RCC 7860 (cell line): ENCODE measurements around the gene CENPU.
"Not testable (repeated sequence)": the region's sequence is repeated elsewhere in the genome, so short reads cannot be mapped to it uniquely, and the experiment has no call there.

Experiments used
- DNase-seq: peaks from one replicate; pipeline ENCODE4 v3.0.0-alpha.2; 2015; ENCODE audit warnings: low spot score
- FAIRE-seq: peaks from 2 replicates; lab custom pipeline; 2012; peaks lifted over from hg19 to GRCh38; lab: Jason Lieb, UNC

CENPU gene

GRCh38 chr4:184733654-184734524, at the start of gene CENPU:
TSS of gene CENPU (minus strand) at chr4:184734096. CDS start at chr4:184734062, 34 bp downstream.
- peak; percentile 31 for FAIRE-seq
- DNase-seq, result peak; percentile 93

DNA sequence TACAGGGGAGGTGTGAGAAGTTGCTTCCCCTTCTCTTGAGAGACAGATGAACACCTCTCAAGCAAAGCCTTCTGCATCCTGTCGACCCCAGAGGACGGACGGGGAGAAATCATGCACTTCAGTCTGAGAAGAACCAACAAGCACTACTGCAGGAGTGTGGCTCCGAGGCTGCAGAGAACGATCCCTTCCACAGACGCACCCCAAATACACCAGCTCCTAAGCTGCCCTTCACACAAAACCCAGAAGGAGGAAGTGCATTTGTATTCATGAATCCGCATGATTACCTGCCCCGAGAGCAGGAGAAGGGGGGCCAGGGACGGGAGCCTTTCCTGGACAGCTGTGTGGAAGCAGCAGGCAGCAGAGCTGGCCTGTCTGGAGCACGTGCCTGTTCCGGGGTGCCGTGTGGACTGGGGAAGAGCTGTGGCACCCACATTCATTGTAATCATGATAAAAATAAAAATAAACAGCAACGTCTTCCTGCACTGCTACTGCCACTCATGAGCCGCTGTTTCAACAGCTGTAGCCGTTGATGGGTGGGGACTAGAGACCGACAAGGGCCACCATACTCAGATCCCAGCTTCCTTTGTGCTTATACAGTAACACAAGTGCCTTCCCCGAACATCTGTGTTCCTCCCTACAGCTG, 49.0 kb upstream of the CENPU start:
- FAIRE-seq (no peak), DNase-seq (no peak)

GRCh38 chr4:184779160-184779559, 45.3 kb upstream of the CENPU start:
- DNase-seq, FAIRE-seq: not testable (repeated sequence)

DNA sequence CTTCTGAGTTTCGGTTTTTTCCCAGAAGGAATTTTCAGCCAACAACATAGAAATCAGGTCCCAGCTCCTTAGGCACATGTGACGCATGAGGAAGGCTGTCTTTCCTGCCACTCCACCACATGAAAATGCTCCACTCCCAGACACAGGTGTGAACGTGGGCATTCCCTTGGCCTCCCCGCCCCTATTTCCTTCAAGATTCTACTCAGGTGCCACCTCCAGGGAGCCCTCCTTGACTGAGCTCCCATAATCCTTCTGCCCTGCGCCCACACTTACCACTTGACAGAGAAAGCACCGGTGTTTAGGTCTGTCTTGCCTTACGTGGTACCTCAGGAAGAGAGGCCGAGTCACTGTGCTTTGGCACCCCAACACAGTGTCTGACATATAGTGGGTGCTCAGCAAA, 44.4 kb upstream of the CENPU start:
- DNase-seq, result no peak
- no peak for FAIRE-seq

GRCh38 chr4:184776821-184777220, 42.9 kb upstream of the CENPU start:
- no peak for FAIRE-seq
- no peak for DNase-seq

DNA sequence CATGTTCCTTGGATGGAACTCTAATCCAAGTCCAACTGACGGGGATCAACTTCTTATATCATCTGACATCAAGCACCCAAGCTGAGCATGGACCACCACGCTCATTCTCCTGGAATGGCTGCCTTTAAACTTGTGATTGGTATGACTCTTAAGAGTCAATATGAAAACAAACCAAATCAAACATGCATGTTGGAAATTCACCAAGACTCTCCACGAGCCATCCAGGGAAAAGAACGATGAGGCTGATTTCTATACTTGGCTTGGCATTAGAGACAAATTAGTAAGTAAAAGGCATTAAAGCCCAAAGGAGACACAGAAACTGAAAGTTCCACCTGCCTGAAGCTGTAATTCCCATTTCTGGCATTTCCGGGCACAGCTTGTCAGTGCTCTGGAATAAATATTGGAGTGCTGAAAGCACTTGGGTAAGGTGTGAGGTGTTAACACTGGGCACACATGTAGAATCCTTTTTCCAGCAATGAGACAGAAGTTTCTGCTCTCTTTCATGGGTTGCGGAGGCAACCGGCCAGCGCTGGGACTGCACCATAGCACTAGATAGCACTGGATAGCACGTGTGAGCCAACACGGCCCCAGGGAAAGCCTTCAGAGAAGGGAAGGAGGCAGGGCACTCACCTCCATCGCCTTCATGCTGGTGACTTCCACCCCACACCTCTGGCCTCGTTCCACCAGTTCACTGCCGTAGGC, 42.1 kb upstream of the CENPU start:
- DNase-seq (no peak), FAIRE-seq (no peak)

- FAIRE-seq (no peak), DNase-seq (no peak)
Observed at GRCh38 chr4:184774152-184774551, 40.3 kb upstream of the CENPU start.

DNA sequence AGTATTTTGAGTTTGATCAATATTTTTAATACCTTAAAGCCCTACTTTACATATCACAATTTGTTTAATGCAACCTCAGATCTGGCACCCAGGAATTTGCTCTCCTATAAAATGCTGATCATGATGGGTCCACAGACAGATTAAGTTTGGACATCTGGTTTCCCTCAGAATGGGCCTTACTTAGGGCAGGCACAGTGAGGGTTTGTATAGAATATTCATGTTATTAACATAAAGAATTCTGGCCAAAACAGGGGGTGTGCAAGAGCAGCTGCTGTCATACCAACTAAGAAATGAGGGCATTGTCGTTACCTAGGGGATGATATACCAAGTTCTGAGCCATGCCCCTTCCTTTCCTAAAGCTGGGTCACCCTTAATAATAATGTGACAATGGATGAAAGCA, 37.5 kb upstream of the CENPU start:
- FAIRE-seq (no peak), DNase-seq (no peak)

GRCh38 chr4:184769141-184769765, 35.4 kb upstream of the CENPU start:
- FAIRE-seq, result no peak
- no peak for DNase-seq

GRCh38 chr4:184768296-184768695, 34.4 kb upstream of the CENPU start:
- DNase-seq, result no peak
- FAIRE-seq, result no peak

GRCh38 chr4:184766446-184766845, 32.5 kb upstream of the CENPU start:
- DNase-seq (no peak), FAIRE-seq (no peak)

DNA sequence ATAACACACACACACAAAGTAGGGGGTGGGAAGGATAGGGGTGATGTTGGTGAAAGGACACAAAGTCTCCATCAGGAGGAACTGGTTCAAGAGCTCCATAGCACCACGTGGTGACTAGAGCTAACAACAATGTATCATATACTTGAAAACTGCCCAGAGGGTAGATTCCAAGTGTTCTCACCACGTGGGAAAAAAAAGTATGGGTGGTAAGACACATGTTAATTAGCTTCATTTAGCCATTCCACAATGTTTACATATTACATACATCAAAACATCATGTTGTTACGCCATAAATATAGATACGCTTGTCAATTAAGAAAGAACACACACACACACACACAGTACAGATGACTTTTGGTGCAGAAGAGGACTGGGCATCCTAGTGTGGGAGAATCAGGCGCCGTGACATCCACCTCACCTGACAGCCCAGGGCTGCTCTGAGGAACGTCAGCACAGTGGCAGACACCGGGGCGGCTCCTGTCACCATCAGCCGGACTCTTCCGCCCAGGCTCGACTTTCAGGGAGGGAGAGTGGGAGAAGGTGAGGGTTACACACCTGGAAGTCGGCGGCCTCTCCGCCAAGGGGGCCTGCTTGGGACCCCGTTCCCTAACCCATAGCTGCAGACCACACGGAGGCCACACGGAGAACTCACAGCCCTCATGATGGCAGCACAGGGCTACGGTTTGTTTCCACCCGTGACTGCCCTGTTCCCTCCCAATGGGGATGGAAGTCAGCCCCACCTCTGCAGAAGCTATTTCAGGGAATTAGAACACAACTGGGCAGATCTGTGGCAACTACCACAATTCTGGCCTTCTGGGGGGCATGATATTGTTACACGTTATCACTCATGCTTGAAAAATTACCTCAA, 31.8 kb upstream of the CENPU start:
- DNase-seq (no peak), FAIRE-seq (no peak)

DNA sequence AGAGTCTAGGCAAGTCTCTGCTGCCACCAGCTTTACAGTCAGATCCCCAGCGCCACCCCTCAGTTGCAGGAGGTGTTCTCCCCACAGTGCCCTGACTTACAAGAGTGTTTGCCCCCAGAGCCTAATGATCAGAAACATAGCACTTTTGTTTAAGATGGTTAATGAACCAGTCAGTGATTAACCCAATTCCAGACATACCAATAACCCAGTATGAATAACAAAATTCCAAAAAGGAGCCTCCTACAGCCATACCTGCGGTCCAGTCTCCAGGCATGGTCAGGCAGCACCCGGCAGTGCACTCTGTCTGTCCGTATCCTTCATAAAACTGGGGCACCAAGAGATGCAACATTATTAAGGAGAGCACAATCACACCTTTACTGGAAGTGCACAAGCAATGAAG, 30.7 kb upstream of the CENPU start:
- no peak for FAIRE-seq
- DNase-seq, result no peak

DNA sequence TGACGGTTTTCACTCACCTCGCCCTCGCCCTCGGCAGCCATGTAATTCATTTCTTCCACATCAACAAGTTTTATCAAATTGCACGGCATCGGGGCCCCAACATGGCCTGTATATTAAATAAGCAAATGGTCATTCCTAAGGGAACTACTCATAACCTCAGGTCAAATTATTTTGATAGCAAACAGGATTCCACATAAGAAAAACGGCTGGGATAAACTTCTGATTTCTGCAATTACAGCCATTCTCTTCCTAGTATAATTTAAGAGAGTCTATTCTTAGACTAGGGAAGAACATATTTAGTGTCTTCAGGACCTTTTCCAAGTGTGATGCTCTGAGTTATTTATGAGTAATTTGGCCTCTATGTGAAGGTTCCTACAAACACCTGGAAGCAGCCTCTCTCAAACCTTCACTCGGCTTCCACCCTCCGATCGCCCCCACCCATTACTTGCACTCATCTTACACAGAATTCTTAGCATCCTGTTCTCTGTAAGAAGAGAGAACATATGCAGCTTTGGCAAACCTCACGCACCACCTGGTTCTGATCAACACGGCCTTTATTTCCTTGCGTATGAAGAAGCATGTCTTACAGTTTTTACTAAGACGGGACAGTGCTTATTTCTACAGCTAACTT, 29.4 kb upstream of the CENPU start:
- no peak for FAIRE-seq
- DNase-seq, result no peak

- no peak for FAIRE-seq
Observed at GRCh38 chr4:184762100-184762499, 28.2 kb upstream of the CENPU start.

GRCh38 chr4:184760681-184761080, 26.8 kb upstream of the CENPU start:
- FAIRE-seq, result no peak
- DNase-seq, result no peak

More at GRCh38 chr4:184762100-184762499, 28.2 kb upstream of the CENPU start:
- no peak for DNase-seq

DNA sequence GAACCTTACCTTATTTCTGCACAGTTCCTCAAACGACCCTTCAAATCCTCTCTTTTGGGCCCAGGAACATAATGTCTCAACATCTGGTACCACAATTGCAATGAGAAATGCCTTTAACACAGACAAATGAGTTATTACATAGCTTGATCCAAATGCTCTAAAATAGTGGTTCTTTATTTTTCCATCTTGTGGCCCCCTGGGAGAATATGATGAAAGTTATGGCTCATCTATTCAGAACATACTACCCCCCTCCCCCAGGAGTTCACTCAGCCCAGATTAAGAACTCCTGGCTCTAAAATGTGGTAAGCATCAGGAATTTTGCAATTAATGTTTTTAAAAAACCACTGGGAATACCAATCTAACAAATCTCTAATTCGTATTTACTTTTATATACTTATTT, 23.9 kb upstream of the CENPU start:
- FAIRE-seq (no peak), DNase-seq (no peak)

GRCh38 chr4:184756399-184756798, 22.5 kb upstream of the CENPU start:
- DNase-seq (no peak), FAIRE-seq (no peak)

DNA sequence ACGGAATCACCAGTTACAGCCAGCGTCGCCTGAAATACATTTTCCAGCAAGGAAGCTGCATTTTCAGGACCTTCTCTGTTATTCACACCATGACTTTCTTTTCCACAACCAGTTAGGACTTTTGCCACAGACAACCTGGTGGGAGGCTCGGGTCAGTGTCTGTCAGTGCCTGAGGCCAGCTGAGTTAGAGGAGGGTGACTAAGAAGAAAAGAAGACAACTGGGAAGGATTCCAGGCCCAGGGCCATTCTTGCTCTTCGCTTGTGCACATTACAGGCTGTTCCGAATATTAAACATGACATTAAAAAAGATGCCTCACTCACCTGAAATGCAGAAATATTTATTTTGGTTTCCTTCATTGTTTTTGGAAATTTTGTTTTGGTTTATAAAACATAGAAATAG, 21.4 kb upstream of the CENPU start:
- no peak for DNase-seq

More for the DNA sequence above, 21.4 kb upstream of the CENPU start:
- no peak for FAIRE-seq
